Thyroid gland (tissue), 4 donors: Measurements from ENCODE around the gene RENBP.

Source experiments
- POLR2A ChIP-seq, 2 donors: fragments of 450-650 bp; IDR thresholded peaks; one replicate each; pipeline ENCODE4 v1.6.1; 2017; ENCODE audit warnings: antibody characterized with exemption in 2 of 2, mild to moderate bottlenecking in 2 of 2, moderate library complexity in 1 of 2
- TF ChIP-seq, protein P1 (sequence below), 6 experiments: fragments of 200-600 bp in 3 of 6; fragments of 450-650 bp in 3 of 6; sonication (generic) in 3 of 6; IDR thresholded peaks; one replicate each; pipeline ENCODE4 v1.5.1; 2016 to 2019; ENCODE audit warnings: antibody characterized with exemption in 6 of 6, mild to moderate bottlenecking in 2 of 6, inconsistent platforms in 1 of 6, moderate library complexity in 1 of 6

DNA sequence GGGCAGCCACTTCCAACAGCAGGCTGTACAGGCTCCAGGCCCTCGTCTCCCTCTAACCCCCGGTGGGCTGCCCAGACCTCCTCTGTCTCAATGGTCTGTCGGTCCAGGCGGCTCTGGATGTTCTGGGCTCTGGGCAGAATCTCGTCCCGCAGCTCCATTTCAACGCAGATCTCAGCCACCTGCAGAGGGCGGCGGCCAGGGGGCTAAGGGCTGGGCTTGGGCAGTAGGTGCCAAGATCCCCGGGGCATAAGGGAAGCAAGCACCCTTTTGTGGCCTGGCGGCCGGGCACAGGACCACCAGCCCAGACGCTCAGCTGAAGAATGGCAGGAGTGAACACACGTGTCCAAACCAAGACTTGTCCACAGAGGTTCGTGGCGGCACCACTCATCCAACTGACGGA lies 30.7 kb downstream of the RENBP start:
- TF ChIP-seq, protein P1, sequence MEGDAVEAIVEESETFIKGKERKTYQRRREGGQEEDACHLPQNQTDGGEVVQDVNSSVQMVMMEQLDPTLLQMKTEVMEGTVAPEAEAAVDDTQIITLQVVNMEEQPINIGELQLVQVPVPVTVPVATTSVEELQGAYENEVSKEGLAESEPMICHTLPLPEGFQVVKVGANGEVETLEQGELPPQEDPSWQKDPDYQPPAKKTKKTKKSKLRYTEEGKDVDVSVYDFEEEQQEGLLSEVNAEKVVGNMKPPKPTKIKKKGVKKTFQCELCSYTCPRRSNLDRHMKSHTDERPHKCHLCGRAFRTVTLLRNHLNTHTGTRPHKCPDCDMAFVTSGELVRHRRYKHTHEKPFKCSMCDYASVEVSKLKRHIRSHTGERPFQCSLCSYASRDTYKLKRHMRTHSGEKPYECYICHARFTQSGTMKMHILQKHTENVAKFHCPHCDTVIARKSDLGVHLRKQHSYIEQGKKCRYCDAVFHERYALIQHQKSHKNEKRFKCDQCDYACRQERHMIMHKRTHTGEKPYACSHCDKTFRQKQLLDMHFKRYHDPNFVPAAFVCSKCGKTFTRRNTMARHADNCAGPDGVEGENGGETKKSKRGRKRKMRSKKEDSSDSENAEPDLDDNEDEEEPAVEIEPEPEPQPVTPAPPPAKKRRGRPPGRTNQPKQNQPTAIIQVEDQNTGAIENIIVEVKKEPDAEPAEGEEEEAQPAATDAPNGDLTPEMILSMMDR (IDR thresholded peaks at IDR 0.05): no peak
- no peak for TF ChIP-seq POLR2A (IDR thresholded peaks at IDR 0.05)
